ENCODE measurements around the gene MFAP2. TPM values are rescaled to one million over a fixed set of nuclear protein-coding genes. Genes with fewer than 3 reads are reported as not detected.

The MFAP2 gene
- total and polyA plus RNA-seq, 2 experiments from 2014 or later: 129 to 255 TPM

GRCh38 chr1:16961297-16962133 lies 18.9 kb downstream of the MFAP2 start (continued):
- TF ChIP-seq, protein P1, sequence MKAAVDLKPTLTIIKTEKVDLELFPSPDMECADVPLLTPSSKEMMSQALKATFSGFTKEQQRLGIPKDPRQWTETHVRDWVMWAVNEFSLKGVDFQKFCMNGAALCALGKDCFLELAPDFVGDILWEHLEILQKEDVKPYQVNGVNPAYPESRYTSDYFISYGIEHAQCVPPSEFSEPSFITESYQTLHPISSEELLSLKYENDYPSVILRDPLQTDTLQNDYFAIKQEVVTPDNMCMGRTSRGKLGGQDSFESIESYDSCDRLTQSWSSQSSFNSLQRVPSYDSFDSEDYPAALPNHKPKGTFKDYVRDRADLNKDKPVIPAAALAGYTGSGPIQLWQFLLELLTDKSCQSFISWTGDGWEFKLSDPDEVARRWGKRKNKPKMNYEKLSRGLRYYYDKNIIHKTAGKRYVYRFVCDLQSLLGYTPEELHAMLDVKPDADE (IDR thresholded peaks at IDR 0.05): no peak
- no peak for TF ChIP-seq NANOG (IDR thresholded peaks at IDR 0.05; ENCODE audit: borderline replicate concordance)
- no peak for TF ChIP-seq ZNF114 (CRISPR knock-in tag; IDR thresholded peaks at IDR 0.05)
- TF ChIP-seq POLR2AphosphoS5 (IDR thresholded peaks at IDR 0.05; ENCODE audit: low read depth): no peak
- TF ChIP-seq EZH2phosphoT487 (IDR thresholded peaks at IDR 0.05; ENCODE audit: unreplicated experiment): no peak

DNA sequence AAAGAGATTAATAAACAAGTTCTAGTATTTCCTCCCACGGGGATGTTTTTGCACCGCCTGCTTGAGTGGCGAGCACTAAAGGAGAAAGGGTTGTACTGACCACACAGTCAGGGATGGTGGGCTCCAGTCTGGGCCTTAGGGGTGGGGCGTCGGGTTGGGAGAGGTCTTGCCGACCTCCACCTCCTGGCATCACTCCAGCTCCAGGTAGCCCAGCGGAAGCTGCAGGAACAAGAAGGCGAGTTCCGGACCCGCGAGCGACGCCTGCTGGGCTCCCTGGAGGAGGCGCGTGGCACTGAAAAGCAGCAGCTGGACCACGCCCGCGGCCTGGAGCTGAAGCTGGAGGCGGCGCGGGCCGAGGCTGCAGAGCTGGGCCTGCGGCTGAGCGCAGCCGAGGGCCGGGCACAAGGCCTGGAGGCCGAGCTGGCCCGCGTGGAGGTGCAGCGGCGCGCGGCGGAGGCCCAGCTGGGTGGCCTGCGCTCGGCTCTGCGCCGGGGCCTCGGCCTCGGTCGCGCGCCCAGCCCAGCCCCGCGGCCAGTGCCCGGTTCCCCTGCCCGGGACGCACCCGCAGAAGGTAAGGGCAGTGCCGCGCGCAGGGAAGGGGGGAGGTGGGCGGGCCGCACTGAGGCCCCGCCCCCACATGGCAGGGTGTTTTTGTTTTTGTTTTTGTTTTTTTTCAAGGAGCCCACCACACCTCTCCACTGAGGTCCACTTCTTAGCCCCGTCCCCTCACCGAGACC lies 19.7 kb downstream of the MFAP2 start:
- H3K9me2 ChIP-seq (ENCODE audit: insufficient read depth): no peaks in the 10 kb centered on the region
- peaks cover 18% of the 10 kb centered on the region; the same call in 1 of the 2 replicates for H3F3A ChIP-seq (replicated peaks; ENCODE audit: low read depth)
- H3K4me3 ChIP-seq: peak overlapping the region; percentile 46; the same call in 1 of the 2 replicates
- peaks cover 5% of the 10 kb centered on the region for H3K4me1 Mint-ChIP-seq
- H2AFZ ChIP-seq: no peak overlapping the region
- peak overlapping the region; percentile 51; the same call in 1 of the 2 replicates for H3K4me2 ChIP-seq
- no peaks in the 10 kb centered on the region; the same call in 1 of the 2 replicates for H3K4me1 ChIP-seq (ENCODE audit: insufficient read depth)
- H3K79me2 ChIP-seq (replicated peaks; ENCODE audit: insufficient read depth): 0 out of 2 replicates have a peak, but pooled peaks cover 2% of the 10 kb centered on the region
- no peaks in the 10 kb centered on the region for H3K9me3 Mint-ChIP-seq
- peaks cover 26% of the 10 kb centered on the region for H3K36me3 Mint-ChIP-seq (ENCODE audit: low read depth)
- no peak overlapping the region for H3K27ac Mint-ChIP-seq
- peaks cover 12% of the 10 kb centered on the region; the same call in 1 of the 2 replicates for H3K36me3 ChIP-seq (ENCODE audit: insufficient read depth)
- H4K20me1 ChIP-seq (replicated peaks; ENCODE audit: insufficient read depth): 0 out of 2 replicates have a peak, but pooled peaks cover 3% of the 10 kb centered on the region
- peak overlapping the region; percentile 61 for H3K4me3 Mint-ChIP-seq
- peaks cover 8% of the 10 kb centered on the region for H3K27me3 Mint-ChIP-seq (ENCODE audit: insufficient read depth, low read depth, poor library complexity)
- DNase-seq (ENCODE audit: low spot score) (peak; percentile 97), ATAC-seq (peak; percentile 88)
- no peaks in the 10 kb centered on the region for H3K27me3 ChIP-seq (ENCODE audit: insufficient read depth)
- 0 out of 2 replicates have a peak overlapping the region, but pooled peaks have one; percentile 52 for H3K27ac ChIP-seq (ENCODE audit: low read depth)
- TF ChIP-seq NANOG (IDR thresholded peaks at IDR 0.05; ENCODE audit: borderline replicate concordance): no peak
- peak; percentile 32; the same call in 1 of the 2 replicates for TF ChIP-seq CREB1 (CRISPR knock-in tag; IDR thresholded peaks at IDR 0.05; ENCODE audit: low read depth)
- TF ChIP-seq CTCF (conservative IDR thresholded peaks at IDR 0.05; ENCODE audit: low read depth in 2 of 2): peak; percentile 48 to 81
- TF ChIP-seq POLR2AphosphoS5 (IDR thresholded peaks at IDR 0.05; ENCODE audit: low read depth): peak; percentile 49; the same call in 1 of the 2 replicates
- TF ChIP-seq REST (IDR thresholded peaks at IDR 0.05; ENCODE audit: unreplicated experiment): no peak
- no peak for TF ChIP-seq EZH2 (IDR thresholded peaks at IDR 0.05; ENCODE audit: low read depth, unreplicated experiment)
